SU-DHL-6 (cell line): Measurements from ENCODE around the gene LTF.

ENCODE experiments used
- H2AFZ ChIP-seq: fragments of 200-600 bp; sonication (generic); 2 replicates; pipeline ENCODE4 v1.6.1; 2014; ENCODE audit warnings: low read depth, mild to moderate bottlenecking, moderate library complexity, mixed read lengths, antibody characterized with exemption, low read length; ENCODE audit not compliant: severe bottlenecking
- H3F3A ChIP-seq: fragments of 200-600 bp; shearing (Covaris generic); 2 replicates; pipeline ENCODE4 v1.6.0; 2016; ENCODE audit warnings: antibody characterized with exemption, mild to moderate bottlenecking; ENCODE audit not compliant: insufficient read depth
- H3K27ac ChIP-seq: fragments of 200-600 bp; sonication (generic); 2 replicates; pipeline ENCODE4 v1.5.1; 2016; ENCODE audit warnings: low read depth, mild to moderate bottlenecking, low read length, moderate library complexity, mixed read lengths
- H3K27me3 ChIP-seq: fragments of 200-600 bp; sonication (generic), shearing (Covaris generic); 2 replicates; pipeline ENCODE4 v1.6.0; 2014; ENCODE audit warnings: mild to moderate bottlenecking, low read length
- H3K36me3 ChIP-seq: fragments of 200-600 bp; sonication (generic); 2 replicates; pipeline ENCODE4 v1.6.1; 2014; ENCODE audit warnings: mild to moderate bottlenecking, low read length, mixed read lengths
- H3K4me2 ChIP-seq: fragments of 300-600, 200-600 bp; shearing (Covaris generic), sonication (generic); 2 replicates; pipeline ENCODE4 v1.6.0; 2014; ENCODE audit warnings: low read length, low read depth, mild to moderate bottlenecking; ENCODE audit not compliant: poor library complexity, severe bottlenecking
- H3K4me3 ChIP-seq: fragments of 200-600 bp; sonication (generic); 2 replicates; pipeline ENCODE4 v1.5.1; 2014; ENCODE audit warnings: antibody characterized with exemption, low read length, mild to moderate bottlenecking, mixed read lengths; ENCODE audit not compliant: insufficient read depth, poor library complexity, severe bottlenecking
- H3K79me2 ChIP-seq: fragments of 200-600 bp; sonication (generic); 2 replicates; pipeline ENCODE4 v1.6.1; 2014; ENCODE audit warnings: mild to moderate bottlenecking, low read length, moderate library complexity; ENCODE audit not compliant: insufficient read depth
- H3K9ac ChIP-seq: fragments of 200-600 bp; sonication (generic); 2 replicates; pipeline ENCODE4 v1.7.0; 2014; ENCODE audit warnings: mild to moderate bottlenecking, low read length
- H3K9me2 ChIP-seq: fragments of 200-600 bp; sonication (generic); replicated peaks from 2 replicates; pipeline ENCODE4 v1.6.1; 2014; ENCODE audit warnings: low read length; ENCODE audit not compliant: insufficient read depth
- H3K9me3 ChIP-seq: fragments of 200-600 bp; sonication (generic); 2 replicates; pipeline ENCODE4 v1.6.1; 2014; ENCODE audit warnings: low read length, mixed read lengths; ENCODE audit not compliant: insufficient read depth
- H4K20me1 ChIP-seq: fragments of 200-600 bp; sonication (generic); 2 replicates; pipeline ENCODE4 v1.6.1; 2014; ENCODE audit warnings: low read depth, mild to moderate bottlenecking, antibody characterized with exemption, low read length, moderate library complexity, mixed read lengths
- EZH2phosphoT487 ChIP-seq: fragments of 200-600 bp; sonication (generic), shearing (Covaris generic); conservative IDR thresholded peaks from 2 replicates; pipeline ENCODE4 v1.6.1; 2018; ENCODE audit warnings: mild to moderate bottlenecking, antibody characterized with exemption, low read length, moderate library complexity, mixed read lengths
- TF ChIP-seq, protein P1 (sequence below): fragments of 200-600 bp; sonication (generic); IDR thresholded peaks from one replicate; pipeline ENCODE4 v1.5.1; 2017; ENCODE audit warnings: antibody characterized with exemption, mild to moderate bottlenecking, low read length, moderate library complexity; ENCODE audit not compliant: insufficient read depth, poor library complexity, severe bottlenecking

The LTF gene

GRCh38 chr3:46491089-46492070 is 26.7 kb upstream of the LTF start:
- Histone ChIP-seq H4K20me1 (no peaks in the 10 kb centered on the region), H3K79me2 (no peaks in the 10 kb centered on the region), H3K9me3 (no peaks in the 10 kb centered on the region), H2AFZ (peak overlapping the region; percentile 3), H3K4me3 (no peak overlapping the region), H3K27ac (no peak overlapping the region), H3F3A (0 out of 2 replicates have a peak, but pooled peaks cover 4% of the 10 kb centered on the region), H3K27me3 (no peaks in the 10 kb centered on the region), H3K9ac (no peak overlapping the region), H3K36me3 (no peaks in the 10 kb centered on the region), H3K9me2 (no peaks in the 10 kb centered on the region), H3K4me2 (no peak overlapping the region)
- no peak for TF ChIP-seq EZH2phosphoT487
- TF ChIP-seq, protein P1, sequence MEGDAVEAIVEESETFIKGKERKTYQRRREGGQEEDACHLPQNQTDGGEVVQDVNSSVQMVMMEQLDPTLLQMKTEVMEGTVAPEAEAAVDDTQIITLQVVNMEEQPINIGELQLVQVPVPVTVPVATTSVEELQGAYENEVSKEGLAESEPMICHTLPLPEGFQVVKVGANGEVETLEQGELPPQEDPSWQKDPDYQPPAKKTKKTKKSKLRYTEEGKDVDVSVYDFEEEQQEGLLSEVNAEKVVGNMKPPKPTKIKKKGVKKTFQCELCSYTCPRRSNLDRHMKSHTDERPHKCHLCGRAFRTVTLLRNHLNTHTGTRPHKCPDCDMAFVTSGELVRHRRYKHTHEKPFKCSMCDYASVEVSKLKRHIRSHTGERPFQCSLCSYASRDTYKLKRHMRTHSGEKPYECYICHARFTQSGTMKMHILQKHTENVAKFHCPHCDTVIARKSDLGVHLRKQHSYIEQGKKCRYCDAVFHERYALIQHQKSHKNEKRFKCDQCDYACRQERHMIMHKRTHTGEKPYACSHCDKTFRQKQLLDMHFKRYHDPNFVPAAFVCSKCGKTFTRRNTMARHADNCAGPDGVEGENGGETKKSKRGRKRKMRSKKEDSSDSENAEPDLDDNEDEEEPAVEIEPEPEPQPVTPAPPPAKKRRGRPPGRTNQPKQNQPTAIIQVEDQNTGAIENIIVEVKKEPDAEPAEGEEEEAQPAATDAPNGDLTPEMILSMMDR: no peak

DNA sequence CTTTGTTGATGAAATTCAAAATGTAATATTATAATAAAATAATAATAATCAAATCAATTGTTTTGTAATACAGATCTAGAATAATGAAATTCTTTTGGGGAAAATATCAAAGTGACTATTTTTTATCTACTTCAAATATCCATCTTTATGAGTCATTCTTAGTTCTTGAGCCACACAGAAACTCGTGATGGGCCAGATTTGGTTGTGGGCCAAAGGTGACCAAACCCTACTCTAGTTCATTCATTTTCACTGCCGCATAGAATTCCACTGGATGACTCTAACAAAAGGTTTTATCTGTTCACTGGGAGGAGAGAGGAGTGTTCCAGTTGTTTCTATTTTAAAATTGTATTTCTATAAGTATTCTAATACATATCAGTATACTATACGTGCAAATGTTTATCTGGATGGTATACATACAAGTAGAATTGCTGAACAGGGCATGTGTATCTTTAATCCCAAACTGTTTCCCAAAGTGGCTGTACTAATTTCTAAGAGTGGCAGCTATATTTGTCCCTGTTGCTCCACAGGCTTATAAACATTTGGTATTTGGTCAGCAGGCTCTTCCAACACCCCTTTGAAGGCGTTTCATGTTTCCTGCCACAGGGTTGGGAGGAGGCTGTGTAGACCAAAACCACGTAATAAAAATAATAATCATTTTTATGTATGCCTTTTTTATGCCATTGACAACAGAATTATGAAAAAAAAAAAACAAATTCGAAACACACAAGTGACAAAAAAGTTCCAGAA is 25.8 kb upstream of the LTF start:
- Histone ChIP-seq H3K79me2 (no peaks in the 10 kb centered on the region), H3K4me3 (no peak overlapping the region), H3K9me3 (no peaks in the 10 kb centered on the region), H4K20me1 (no peaks in the 10 kb centered on the region), H3K4me2 (no peak overlapping the region), H3K27ac (0 out of 2 replicates have a peak overlapping the region, but pooled peaks have one; percentile 10), H3K9ac (no peak overlapping the region), H3K27me3 (no peaks in the 10 kb centered on the region), H2AFZ (no peak overlapping the region), H3F3A (0 out of 2 replicates have a peak, but pooled peaks cover 4% of the 10 kb centered on the region), H3K9me2 (no peaks in the 10 kb centered on the region), H3K36me3 (no peaks in the 10 kb centered on the region)
- TF ChIP-seq, protein P1: no peak
- TF ChIP-seq EZH2phosphoT487: no peak

- Histone ChIP-seq H3F3A (0 out of 2 replicates have a peak, but pooled peaks cover 4% of the 10 kb centered on the region), H3K4me2 (no peak overlapping the region), H3K36me3 (no peaks in the 10 kb centered on the region), H3K4me3 (no peak overlapping the region), H3K27me3 (no peaks in the 10 kb centered on the region), H3K9me3 (no peaks in the 10 kb centered on the region), H3K9ac (peak overlapping the region; percentile 45), H2AFZ (no peak overlapping the region), H3K27ac (peak overlapping the region; percentile 24; the same call in 1 of the 2 replicates), H3K79me2 (no peaks in the 10 kb centered on the region), H3K9me2 (no peaks in the 10 kb centered on the region), H4K20me1 (no peaks in the 10 kb centered on the region)
- no peak for TF ChIP-seq EZH2phosphoT487
- TF ChIP-seq, protein P1: no peak
These were observed 25.2 kb upstream of the LTF start for GRCh38 chr3:46489875-46490274.
